GM18858 (cell line): ENCODE data around the gene THRB.

Experiments used
- ATAC-seq: cut with Tn5 transposase; IDR thresholded peaks from one replicate; pipeline ENCODE4 v1.9.1; 2021; ENCODE audit not compliant: unreplicated experiment

The THRB gene

DNA sequence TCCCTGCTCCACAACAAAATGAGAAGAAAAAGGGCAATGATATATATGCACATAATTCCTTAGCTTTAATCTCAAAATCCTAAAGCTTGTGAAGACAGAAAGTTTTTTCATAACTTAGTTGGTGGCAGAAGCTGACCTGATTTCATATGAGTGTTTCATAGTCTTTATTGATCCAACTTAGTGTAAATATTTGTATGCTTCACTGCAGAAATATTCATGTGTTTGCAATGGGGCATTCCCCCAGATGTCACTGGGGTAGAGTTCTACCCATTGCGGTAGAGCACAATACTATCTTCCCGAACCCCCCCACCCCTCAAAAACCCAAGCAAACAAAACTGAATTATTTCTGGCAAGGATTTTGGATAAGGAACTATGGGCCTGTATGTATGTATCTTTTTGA, 221.2 kb downstream of the THRB start:
- ATAC-seq = no peak

DNA sequence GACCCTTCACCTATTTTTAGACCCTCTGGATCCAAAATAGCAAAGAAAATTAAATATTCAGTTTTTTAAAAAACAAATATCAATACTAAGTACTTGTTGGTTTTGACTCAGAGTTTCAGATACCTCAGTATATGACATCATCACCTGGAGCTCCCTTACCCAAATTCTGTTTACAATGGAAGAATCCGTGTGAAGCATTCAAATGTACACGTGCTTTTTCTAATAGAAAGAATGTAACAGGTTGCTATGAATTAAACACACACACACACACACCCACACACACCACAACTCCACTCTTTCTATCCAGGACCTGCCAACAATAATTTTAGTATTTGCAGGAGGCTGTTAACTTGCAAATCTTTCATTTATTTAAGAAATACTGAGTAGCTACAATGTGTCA, 221.8 kb downstream of the THRB start:
- no peak for ATAC-seq

DNA sequence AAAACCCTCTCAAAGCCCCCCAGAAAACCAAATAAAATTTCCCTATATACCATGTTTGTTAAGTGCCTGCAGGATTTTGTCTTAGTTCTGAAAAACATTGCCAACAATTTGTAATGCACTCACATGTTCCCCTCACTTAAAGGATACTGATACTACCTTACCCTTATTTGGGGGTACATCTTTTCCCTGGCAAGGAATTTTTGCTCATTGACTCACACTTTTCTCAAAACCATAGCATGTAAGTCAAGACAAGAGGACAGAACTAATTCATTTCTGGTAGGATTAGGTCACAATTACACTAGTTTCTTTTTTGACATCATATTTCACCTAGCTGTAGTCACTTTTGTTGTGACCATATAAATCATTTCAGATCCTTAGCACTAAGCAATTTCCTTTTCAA, 222.2 kb downstream of the THRB start:
- no peak for ATAC-seq

DNA sequence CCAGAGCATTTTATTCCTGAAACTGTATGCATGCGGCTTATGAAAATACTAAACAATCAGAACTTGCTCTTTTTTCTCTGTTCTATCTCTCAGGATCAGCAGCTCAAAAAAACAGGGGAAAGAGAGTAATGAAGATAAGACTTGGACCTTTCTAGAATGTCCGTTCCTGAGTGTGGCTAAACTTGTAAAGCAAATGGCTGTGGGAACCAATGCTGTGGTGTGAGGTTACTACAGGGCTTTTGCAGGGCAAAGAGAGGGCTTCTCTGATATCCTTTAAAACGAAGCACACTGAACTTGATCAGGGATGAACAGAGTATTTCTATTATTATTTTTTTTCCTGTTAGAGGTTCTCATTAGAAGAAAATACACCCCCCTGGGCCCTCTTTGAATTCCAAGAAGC, 223.4 kb downstream of the THRB start:
- ATAC-seq = no peak

DNA sequence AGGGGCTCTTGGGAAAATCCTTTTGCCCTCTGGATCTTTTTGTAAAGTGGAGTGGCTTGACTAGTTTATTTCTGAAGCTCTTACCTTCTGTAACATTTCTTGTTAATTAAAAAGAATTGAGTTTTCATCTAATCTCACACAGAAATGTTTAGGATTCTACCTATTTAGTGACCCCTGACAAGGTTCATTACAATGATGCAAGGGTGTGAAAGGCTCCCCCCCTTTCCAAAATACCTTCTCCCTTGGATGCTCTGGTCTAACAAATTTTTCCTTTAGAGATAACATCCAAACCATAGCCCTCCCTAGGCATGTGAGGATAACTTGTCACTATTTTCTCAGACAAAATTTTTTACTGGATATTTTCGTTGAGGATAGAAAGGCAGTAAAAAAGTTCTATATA, 223.9 kb downstream of the THRB start:
- ATAC-seq = no peak

DNA sequence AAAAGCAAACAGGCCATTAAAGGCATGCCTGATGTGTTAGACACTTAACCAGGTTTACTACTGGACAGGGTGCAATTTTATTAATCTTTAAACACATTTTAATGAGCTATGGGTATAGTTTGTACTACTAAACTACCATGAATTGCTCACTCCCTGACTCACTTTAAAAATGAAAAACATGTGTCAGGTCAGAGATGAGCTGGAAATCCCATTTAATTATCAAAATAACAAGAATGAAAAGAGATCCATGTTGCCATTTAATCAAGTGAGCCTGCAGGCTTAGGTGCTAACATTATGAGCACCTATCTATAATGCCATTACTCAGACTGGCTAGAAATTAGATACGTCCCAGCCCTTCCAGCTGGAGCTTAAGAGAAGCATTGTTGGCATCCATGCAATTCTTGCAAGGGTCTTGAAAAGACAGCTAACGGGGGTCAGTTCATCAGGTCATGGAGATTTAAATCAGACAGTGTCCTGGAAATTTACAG, 224.4 kb downstream of the THRB start:
- ATAC-seq = no peak

DNA sequence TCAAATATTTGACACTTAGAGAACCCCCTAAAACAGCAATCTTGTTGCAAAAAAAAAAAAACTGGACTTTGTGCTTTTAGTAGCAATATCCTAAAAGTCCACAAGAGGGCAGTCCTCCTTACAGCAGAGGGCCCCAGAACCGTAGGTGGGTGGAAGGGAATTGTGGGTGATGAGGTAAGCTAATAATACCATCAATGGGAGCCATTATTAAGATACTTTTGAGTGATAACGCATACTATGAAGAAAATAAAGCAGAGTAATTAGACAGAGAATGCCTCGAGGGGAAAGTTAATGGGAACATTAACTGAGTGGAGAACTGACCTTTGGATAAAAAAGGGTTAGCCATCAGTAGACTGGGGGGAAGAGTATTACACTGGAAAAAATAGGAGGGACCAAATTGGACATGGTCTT, 229.9 kb downstream of the THRB start:
- peak; percentile 77 for ATAC-seq

DNA sequence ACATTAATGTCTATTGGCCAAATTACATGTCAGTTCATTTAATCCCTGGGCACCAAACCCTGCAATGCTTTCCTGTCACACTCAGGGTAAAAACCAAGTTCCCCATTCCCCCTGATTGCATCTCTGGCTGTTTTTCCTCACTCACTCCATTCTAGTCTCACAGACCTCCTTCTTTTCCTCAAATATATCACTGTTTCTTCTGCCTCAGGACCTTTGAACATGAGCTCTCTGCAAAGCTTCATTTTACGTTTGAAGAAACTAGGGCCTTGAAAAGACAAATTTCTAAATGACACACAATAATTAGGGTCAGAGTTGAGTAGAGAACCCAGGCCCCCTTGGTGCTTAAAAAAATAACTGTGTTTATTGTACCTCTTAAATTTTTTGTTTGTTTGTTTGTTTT, 230.6 kb downstream of the THRB start:
- ATAC-seq = no peak

DNA sequence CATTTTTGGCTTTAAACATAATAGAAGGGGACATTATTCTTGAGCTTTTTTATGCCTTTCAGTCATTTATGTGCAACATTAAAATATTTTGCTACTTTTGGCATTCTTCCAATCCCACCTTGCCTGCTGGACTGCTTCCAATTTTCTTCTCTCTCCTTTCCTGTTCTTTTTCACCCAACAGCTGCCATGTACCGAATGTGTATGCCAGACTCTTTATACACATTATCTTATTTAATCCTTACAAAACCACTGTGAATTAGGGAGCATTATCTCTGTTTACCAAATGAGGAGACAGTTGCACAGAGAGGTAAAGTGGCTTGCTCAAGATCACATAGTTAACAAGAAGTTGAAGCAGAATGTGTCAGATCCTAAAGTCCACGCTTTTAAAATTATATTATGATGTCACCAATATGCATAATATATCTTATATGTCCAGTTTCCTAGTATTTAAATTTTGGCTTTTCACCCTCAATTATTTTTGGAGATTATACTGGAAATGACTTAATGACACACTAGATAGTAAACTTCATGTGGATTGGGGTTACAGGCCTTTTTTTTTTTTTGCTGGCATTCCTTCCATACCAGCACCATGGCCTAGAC, 231.5 kb downstream of the THRB start:
- no peak for ATAC-seq

DNA sequence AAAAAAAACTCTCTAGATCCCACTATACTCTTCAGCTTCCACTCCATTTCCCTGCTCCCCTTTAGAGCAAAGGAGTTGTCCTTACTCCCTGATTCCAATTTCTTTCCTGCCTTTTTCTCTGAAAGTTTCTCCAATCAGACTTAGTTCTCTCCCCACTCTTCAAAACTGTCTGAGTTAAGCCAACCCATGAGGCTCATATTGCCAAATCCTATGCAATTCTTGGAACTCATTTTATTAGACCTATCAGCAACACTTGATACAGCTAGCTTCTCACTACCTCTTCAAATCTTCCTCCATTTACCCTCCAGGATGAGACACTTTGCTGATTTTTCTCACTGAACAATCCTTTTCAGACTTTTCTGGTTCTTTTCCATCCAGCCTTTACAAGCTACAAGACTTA, 233.1 kb downstream of the THRB start:
- no peak for ATAC-seq

DNA sequence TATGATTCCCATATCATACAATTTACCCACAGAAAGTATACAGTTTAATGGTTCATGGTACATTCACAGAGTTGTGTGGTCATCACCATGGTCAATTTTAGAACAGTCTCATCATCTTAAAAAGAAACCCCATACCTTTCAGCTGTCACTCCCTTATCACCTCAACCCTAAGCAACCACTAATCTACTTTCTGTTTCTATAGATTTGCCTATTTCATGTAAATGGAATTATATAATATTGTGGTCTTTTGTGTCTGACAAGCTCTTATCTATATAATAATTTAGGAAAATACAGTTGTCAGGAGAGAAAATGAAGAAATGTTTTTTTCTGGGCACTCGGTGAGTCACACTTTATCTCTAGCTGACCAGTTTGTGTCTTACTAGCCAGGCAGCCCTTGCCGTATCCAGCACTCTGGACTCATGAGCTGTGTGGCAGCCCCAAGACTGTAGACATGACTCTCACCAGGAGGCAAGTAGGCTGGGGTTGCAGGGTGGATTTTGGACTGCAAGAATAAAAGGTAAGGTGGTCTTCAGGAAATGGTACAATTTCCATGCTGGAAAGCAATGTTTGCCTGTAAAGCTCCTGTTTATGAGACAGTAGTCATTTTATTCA, 234.6 kb downstream of the THRB start:
- ATAC-seq = no peak

DNA sequence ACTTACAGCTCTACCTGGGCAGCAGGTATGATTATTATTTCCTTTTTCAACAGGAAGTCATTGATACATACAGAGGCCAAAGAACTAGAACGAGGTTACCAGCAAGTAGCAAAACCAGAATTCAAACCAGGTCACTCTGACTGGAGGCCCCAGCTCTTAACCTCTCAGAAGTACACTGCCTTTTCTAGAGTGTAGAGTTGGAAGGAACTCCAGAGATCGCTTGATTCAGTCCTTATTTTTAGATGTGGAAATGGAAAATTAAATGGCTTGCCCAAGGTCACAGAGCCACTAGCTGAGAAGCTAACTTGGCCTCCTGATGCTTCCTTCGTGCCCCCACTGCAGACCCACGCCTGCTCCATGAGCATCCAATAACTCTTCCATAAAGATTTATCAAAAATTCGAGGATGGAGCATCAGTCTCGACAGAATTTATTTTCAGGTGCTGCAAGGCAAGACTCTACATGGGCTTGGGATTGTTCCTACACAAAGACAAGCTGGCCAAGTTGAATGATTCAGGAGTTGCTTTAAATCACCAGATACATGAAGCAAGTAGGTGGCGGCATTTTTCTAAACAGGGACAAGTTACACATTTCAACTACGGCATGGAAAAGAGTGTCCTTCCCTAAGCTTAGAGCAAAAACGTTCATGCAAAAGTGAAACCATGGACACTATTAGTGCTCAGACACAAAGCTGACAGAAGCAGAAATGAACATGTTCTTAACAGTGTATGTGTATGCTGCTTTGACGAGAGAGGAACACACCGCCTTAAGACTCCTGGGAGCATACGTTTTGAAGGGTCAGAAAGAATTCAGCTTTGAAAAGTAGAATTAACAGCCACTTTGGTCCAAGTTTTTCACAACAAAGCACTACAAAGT, 235.7 kb downstream of the THRB start:
- ATAC-seq = no peak

DNA sequence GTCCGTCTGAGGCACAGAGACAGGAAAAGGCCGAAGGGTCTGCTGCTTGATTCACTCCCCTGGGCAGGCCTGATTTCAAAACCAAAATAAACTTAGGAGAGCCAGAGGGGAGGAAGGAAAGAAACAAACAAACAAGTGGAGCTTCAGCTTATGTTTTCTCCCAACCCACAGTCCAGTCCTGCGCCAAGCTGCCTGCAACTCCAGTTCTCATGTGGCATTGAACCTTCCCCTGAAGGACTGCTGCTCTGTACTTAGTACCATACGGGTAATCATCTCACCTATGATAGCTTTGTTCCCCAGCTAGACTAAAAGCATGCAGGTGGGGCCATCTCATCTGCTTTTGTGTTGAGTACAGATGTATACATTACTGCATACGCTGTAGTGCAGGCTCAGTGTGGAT, 236.4 kb downstream of the THRB start:
- no peak for ATAC-seq

DNA sequence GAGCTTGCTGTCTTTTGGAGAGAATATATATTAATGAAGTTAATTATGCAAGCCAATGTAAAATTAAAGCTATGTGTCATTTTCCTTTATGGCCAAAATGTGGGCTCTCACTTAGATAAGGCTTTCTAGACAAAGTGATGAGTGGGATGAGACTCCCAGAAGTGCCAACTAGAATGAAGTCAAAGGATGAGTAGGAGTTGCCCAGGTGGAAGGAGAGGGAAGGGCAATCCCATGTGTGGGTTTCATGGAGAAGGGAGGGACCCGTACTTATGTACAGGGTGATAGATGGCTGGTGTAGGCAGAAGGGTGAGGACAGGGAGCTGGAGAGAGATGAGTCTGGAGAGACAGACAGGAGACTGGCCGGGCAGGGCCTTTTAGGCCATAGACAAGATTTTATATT, 239.2 kb downstream of the THRB start:
- no peak for ATAC-seq

DNA sequence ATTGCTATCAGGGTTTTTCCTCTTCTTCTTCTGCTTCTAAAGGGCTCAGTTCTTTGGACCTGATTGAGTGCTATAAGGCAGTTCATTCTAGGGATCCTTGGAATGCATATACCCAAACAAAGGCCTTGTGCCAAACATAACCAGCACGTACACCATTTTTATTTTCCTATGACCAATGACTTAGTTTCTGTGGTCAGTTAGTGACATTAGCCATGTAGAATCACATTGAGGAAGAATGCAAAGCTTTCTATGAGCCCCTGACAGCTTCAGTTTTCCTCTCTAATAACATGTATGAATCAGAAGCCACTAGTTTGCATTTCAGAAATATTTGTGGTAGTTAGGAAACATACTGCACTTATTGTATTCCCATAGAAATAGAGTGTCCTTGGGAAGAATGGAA, 240.0 kb downstream of the THRB start:
- no peak for ATAC-seq

DNA sequence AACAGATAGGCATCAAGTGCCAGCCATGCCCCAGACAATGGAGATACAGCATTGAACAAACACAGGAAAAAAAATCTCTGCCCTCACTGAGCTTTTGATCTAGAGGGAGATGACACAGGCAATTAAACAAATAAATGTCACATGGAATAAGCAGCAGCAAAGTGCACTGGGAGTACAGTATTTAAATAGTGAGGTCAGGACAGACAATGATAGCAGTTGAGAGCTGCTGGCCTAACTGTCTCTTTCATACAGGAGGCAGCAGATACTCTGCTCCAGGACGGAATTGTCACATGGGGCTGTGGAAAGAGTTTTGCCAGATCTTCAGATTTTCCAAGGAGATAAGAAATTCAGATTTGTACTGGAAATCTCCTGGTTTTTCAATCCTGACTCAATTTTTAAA, 241.3 kb downstream of the THRB start:
- no peak for ATAC-seq

DNA sequence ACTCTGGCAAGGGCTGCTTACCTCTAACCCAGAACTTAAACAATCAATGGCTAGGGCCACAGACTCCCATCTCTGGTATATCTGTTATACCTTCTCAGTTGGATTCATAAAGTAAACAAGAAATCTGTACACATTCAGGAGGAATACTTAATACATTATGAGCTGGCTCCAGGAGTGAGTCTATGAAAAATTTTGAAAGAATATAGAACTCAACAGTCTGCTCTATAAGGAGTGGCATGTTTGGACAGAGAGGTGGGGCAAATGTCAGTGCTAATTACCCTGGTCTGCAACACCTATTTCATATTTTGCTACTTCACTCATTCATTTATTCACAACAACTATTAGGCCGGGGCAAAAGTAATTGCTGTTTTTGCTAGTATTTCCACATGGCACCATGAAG, 245.1 kb downstream of the THRB start:
- no peak for ATAC-seq

DNA sequence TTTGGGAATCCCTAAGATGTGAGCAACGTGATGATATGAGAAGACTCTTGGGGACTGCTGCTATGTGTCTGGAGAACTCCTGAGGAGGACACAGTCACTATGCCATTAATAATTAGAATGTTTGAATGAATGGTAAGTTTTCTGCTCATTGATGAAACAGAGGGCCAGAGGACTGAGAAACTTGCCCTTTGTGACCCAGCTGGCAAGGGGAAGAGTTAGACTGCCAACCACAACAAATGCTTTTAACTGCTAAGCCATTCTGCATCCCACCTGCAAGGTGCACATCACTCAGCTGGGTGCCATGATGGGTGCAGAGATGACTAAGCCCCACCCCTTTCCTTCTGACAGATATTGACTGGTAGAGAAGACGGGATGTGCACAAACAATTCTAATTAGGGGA, 249.6 kb downstream of the THRB start:
- no peak for ATAC-seq

DNA sequence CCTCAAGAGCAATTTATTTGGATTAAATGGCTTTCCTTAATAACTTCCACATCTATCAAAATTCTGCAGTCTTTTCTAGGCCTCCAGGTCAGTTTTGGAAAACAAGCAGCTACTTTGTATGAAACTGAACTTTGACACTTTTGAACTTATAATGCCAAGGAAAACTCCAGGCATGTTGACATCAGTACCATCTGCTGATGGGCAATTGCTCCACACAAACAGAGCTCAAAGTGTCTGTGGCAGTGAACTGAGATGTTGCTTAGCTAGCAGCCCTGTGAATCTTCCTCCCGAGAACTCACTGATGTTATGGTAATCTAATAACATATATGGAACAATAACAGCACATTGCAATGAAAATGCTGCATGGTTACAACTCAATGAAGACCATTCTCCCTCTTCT, 250.2 kb downstream of the THRB start:
- no peak for ATAC-seq

DNA sequence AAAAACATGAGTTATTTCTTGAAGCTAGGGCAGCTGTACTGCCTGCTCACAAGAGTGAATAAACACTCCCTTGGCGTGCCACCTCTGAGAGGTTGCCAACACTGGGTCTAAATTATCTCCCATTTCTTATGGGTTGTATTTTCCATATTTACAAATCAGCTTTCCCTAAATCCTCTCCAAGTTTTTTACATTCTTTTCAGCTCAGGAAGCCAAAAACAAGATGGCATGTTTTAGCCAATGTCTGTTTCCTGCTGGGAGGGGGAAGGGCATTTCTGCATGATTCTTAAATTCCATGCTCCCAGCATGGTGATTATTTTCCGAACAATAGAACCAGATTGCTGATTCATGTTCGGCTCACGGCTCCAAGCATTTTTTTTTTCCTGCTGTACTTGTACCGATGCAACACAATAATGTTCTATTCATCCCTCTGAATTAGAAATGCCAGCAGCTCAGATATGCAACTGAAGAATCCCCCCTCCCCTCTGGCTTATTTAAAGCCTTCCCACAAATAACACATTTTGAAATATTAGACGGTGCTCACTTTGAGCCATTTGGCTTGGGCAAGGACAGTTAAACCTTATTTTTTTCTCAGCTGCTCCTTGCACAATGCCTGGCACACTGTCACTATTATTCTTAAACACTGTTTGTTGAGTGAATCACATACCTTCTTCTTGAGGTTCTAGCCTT, 252.5 kb downstream of the THRB start:
- ATAC-seq = no peak

DNA sequence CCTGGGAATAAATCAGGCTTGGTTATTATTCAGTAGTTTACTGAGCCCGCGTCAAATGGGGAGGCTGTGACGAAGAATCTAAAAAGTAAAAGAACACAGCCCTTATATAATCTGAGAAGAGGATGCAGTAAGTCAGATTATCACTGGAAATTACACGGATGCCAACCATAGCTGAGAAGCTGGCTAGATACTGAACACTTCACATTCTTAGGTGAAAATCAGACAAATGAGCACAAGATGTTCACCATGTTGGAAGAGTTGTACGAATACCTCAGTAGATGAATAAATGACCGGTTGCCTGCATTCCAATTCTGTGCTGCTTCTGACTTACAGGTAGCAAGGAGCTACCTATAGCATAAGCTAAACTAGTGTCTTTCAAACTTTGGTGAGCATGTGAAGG, 254.3 kb downstream of the THRB start:
- no peak for ATAC-seq
